HG02981 (cell line): ENCODE measurements around the gene BABAM2.
"Not testable (repeated sequence)": the region's sequence is repeated elsewhere in the genome, so short reads cannot be mapped to it uniquely, and the experiment has no call there.

Experiments used
- ATAC-seq: cut with Tn5 transposase; IDR thresholded peaks from one replicate; pipeline ENCODE4 v1.9.1; 2021; ENCODE audit warnings: mild to moderate bottlenecking, moderate library complexity; ENCODE audit not compliant: unreplicated experiment

BABAM2 gene

GRCh38 chr2:27968957-27969356 is 78.4 kb downstream of the BABAM2 start:
- ATAC-seq = not testable (repeated sequence)

- ATAC-seq = no peak
Observed at GRCh38 chr2:27972311-27972710, 81.8 kb downstream of the BABAM2 start.

- ATAC-seq = no peak
Observed at GRCh38 chr2:27973592-27973991, 83.1 kb downstream of the BABAM2 start.

GRCh38 chr2:27976308-27976707 is 85.8 kb downstream of the BABAM2 start:
- ATAC-seq = no peak

- ATAC-seq = no peak
Observed at GRCh38 chr2:27977731-27978312, 87.3 kb downstream of the BABAM2 start.

GRCh38 chr2:27978761-27979160 is 88.2 kb downstream of the BABAM2 start:
- ATAC-seq = not testable (repeated sequence)

GRCh38 chr2:27980242-27980641 is 89.7 kb downstream of the BABAM2 start:
- ATAC-seq = peak; percentile 47

- no peak for ATAC-seq
Observed at GRCh38 chr2:27984153-27984552, 93.6 kb downstream of the BABAM2 start.

- ATAC-seq = no peak
Observed at GRCh38 chr2:27988306-27988705, 97.8 kb downstream of the BABAM2 start.

- ATAC-seq = no peak
Observed at GRCh38 chr2:27988718-27989117, 98.2 kb downstream of the BABAM2 start.

- no peak for ATAC-seq
Observed at GRCh38 chr2:27989149-27989548, 98.6 kb downstream of the BABAM2 start.

- ATAC-seq = no peak
Observed at GRCh38 chr2:27990030-27990590, 99.6 kb downstream of the BABAM2 start.

GRCh38 chr2:27991146-27991545 is 100.6 kb downstream of the BABAM2 start:
- no peak for ATAC-seq

GRCh38 chr2:27992787-27993401 is 102.4 kb downstream of the BABAM2 start:
- no peak for ATAC-seq

- no peak for ATAC-seq
Observed at GRCh38 chr2:27993402-27993787, 102.9 kb downstream of the BABAM2 start.

GRCh38 chr2:27993950-27994728 is 103.6 kb downstream of the BABAM2 start:
- ATAC-seq = no peak

- no peak for ATAC-seq
Observed at GRCh38 chr2:27996156-27996922, 105.8 kb downstream of the BABAM2 start.

- no peak for ATAC-seq
Observed at GRCh38 chr2:28000287-28000686, 109.8 kb downstream of the BABAM2 start.

- no peak for ATAC-seq
Observed at GRCh38 chr2:28002181-28002580, 111.7 kb downstream of the BABAM2 start.

GRCh38 chr2:28004086-28004485 is 113.6 kb downstream of the BABAM2 start:
- ATAC-seq = no peak

GRCh38 chr2:28009732-28010131 is 119.2 kb downstream of the BABAM2 start:
- ATAC-seq = no peak
